Fibroblast of upper back skin (primary cell): ENCODE measurements around the gene TMEM150B.

Experiments
- DNase-seq: peaks from one replicate; pipeline ENCODE4 v3.0.0-alpha.2; 2013

Gene TMEM150B

GRCh38 chr19:55304279-55304978 lies 20.7 kb downstream of the TMEM150B start:
- no peak for DNase-seq

- DNase-seq: no peak
Measured at GRCh38 chr19:55303477-55303876, 21.7 kb downstream of the TMEM150B start.

- no peak for DNase-seq
Measured at GRCh38 chr19:55302318-55302703, 22.8 kb downstream of the TMEM150B start.

DNA sequence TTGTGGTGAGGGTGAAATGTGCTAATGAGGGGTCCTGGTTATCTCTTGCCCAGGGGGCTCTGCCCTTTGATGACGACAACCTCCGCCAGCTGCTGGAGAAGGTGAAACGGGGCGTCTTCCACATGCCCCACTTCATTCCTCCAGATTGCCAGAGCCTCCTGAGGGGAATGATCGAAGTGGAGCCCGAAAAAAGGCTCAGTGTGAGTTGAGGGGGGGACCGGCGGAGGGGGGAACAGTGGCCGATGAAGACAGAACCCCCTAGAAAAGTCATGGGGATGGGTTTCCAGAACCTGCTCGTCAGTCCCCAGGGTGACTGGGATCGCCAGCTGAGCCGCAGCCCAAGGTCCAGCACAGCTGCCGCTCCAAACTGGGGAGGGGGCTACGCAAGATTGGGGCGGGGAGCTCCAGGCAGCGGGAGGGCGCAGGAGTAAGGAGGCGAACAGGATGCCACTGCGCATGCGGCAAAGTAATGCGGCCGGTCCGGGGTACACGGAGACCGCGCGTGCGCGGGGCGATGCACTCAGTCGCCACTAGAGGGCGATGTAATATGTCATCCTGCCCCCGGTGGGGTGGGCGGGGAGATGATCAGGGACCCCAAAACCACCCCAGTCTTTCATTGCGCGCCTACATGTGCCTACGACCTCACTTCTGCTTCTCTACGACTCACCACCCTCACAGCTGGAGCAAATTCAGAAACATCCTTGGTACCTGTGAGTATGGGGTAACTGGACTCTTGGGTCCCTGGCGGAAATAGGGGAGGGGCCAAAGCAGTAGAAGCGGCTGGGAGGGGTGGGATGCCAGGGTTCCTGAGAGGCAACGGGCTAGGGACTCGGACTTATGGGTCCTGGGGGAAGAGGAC lies 23.5 kb downstream of the TMEM150B start:
- peak; percentile 78 for DNase-seq

- DNase-seq: no peak
Measured at GRCh38 chr19:55300886-55301458, 24.2 kb downstream of the TMEM150B start.

DNA sequence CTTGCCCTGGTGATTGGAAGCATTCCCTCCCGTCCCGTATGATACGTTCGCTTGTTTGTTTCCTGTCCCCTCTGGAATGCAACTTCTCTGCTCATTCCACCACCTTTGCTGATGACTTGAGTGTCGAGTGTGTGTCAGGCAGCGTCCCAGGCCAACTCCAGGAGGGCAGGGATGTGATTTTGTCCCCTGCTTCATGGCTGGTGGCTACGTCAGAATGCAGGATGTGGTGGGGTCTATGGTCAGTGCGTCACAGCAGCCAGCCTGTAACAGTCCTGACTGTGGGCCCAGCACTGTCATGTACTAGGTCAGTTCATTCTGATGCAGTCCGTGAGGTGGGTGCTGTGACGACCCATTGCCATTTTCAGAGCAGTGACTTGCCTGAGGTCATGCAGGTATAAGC lies 25.1 kb downstream of the TMEM150B start:
- DNase-seq: no peak

DNA sequence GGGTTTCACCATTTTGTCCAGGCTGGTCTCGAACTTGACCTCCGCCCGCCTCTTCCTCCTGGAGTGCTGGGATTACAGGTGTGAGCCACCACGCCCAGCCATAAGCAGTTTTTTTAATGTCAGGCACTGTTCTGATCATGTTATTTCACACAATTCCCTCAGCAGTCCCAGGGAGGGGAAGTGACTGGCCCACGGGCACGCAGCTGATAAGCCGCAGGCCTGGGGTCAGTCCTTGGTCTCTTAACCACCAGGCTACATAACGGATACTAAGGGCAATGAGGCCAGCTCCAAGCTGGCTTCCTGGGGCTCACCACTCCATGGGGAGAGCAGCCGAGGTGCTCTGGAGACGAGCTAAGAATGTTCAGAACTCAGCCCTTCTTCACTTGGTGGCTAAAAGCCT lies 27.9 kb downstream of the TMEM150B start:
- DNase-seq: no peak

GRCh38 chr19:55289117-55289796 lies 35.9 kb downstream of the TMEM150B start:
- DNase-seq: no peak

- DNase-seq: no peak
Measured at GRCh38 chr19:55287361-55288079, 37.6 kb downstream of the TMEM150B start.

DNA sequence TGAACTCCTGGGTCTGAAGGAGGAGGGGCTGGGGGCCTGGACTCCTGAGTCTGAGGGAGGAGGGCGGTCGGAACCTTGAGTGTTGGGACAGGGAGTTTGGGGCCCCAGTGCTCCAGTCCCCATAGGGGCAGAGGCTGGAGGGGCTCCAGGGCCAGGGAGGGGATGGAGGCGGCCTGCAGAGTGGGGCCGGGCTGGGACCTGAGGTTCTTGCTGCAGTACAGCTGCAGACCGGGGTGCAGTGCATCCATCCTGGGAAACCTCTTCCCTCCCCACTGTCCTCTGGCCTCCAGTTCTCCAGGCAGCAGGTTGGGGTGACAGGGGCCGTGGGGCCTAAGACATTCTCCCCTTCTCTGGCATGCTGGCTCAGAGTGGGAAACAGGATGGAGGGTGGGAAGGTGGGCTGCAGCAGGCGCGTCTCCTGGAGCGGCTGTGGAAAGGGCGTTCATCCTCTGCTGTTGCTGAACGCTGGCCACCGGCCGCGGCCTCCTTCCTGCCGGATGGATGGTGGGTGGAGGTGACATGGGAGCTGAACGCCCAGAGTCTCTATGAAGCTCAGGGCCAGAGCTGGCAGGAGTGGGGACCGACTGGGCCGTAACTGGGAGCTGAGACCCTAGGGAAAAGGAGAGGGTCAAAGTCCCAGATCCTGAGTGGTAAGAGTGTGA lies 39.8 kb downstream of the TMEM150B start:
- no peak for DNase-seq

- DNase-seq: no peak
Measured at GRCh38 chr19:55284405-55285058, 40.6 kb downstream of the TMEM150B start.

GRCh38 chr19:55283548-55284377 lies 41.4 kb downstream of the TMEM150B start, which contains the start of gene BRSK1:
Gene BRSK1, plus strand, starts transcription at chr19:55283997. Its CDS starts 446 bp downstream, at chr19:55284443.
- DNase-seq: peak; percentile 83

GRCh38 chr19:55279770-55280643 lies 45.1 kb downstream of the TMEM150B start, which contains the start of gene HSPBP1:
Gene HSPBP1, minus strand, starts transcription at chr19:55280110. Its CDS starts 502 bp downstream, at chr19:55279608.
- peak; percentile 95 for DNase-seq

- DNase-seq: no peak
Measured at GRCh38 chr19:55279340-55279739, 45.8 kb downstream of the TMEM150B start.

DNA sequence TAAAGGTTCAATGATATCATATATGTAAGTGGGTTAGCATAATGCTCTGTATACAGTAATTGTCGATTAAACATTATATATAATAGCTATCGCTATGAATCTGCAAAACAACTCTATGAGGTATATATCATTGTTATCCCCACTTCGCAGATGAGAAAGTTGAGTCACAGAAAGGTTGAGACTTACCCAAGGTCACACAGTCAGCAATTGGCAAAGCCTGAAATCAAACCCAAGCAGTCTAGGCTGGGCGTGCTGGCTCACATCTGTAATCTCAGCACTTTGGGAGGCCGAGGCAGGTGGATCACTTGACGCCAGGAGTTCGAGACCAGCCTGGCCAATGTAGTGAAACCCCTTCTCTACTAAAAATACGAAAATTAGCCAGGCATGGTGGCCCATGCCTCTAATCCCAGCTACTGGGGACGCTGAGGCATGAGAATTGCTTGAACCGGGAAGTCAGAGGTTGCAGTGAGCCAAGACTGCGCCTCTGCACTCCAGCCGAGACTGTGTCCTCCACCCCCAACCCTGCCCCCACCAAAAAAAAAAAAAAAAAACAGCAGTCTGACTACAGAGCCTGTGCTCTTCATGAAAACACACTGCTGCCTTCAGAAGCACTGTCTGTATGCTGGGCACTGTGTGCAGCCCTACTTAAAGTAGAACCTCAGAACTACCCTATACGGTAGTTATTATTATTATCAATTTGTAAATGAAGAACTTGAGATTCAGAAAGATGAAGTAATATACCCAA lies 46.6 kb downstream of the TMEM150B start:
- no peak for DNase-seq

DNA sequence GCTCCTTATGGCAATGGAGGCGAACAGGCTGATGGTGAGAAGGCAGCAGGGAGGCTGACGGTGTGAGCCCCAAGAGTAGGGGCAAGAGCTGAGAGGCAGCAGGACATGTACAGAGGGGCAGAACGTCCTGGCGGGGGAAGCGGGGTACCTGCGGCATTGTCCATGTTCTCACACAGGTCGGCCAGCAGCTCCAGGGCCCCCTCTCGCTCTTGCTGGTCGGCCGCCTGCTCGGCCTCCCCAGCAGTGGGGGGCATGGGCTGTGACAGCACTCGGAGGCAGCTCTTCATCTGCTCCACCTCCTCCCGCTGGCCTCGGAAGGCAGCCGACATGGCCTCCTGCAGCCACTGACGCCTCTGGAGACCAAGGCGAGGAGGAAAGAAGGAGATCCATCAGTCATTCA lies 47.6 kb downstream of the TMEM150B start:
- no peak for DNase-seq

GRCh38 chr19:55276720-55277430 lies 48.3 kb downstream of the TMEM150B start:
- DNase-seq: no peak
